Heart left ventricle (tissue), 16 donors: ENCODE results near the gene CLDN1. TPM values are rescaled to one million over a fixed set of nuclear protein-coding genes. Genes with fewer than 3 reads are reported as not detected.

Source experiments
- ATAC-seq, 4 donors: fragments of 200-7000 bp; cut with Tn5 transposase; one replicate each; pipeline ENCODE4 v1.9.1; 2020 to 2022; ENCODE audit warnings: moderate library complexity in 4 of 4, mild to moderate bottlenecking in 3 of 4, moderate number of reproducible peaks in 1 of 4
- DNase-seq, 5 donors: peaks; one replicate each; pipeline ENCODE4 v3.0.0-alpha.2; 2020
- H3K27ac ChIP-seq, 12 donors: fragments of 200-600 bp; sonication (generic) in 4 of 12; one replicate each; pipeline versions ENCODE4 v1.5.0 to v1.8.0; 2016 to 2022; ENCODE audit warnings: mild to moderate bottlenecking in 2 of 12
- H3K27me3 ChIP-seq, 9 donors: fragments of 200-600 bp; sonication (generic) in 2 of 9; one replicate each; pipeline versions ENCODE4 v1.5.1 to v1.8.0; 2016 to 2022; ENCODE audit warnings: mild to moderate bottlenecking in 3 of 9
- H3K36me3 ChIP-seq, 9 donors: fragments of 200-600 bp; sonication (generic) in 2 of 9; one replicate each; pipeline versions ENCODE4 v1.5.0 to v1.8.0; 2018 to 2022; ENCODE audit warnings: mild to moderate bottlenecking in 2 of 9
- H3K4me1 ChIP-seq, 12 donors: fragments of 200-600 bp; sonication (generic) in 4 of 12; one replicate each; pipeline versions ENCODE4 v1.5.0 to v1.8.0; 2016 to 2022; ENCODE audit warnings: mild to moderate bottlenecking in 3 of 12
- H3K4me3 ChIP-seq, 12 donors: fragments of 200-600 bp; sonication (generic) in 4 of 12; one replicate each; pipeline versions ENCODE4 v1.5.0 to v1.8.0; 2017 to 2022; ENCODE audit warnings: mild to moderate bottlenecking in 9 of 12, moderate library complexity in 4 of 12
- H3K9me3 ChIP-seq, 12 donors: fragments of 200-600 bp; sonication (generic) in 4 of 12; one replicate each; pipeline versions ENCODE4 v1.5.0 to v1.8.0; 2016 to 2022; ENCODE audit warnings: mild to moderate bottlenecking in 1 of 12
- POLR2A ChIP-seq, 2 donors: fragments of 450-650 bp; IDR thresholded peaks; one replicate each; pipeline ENCODE4 v1.6.1; 2017; ENCODE audit warnings: antibody characterized with exemption in 2 of 2, mild to moderate bottlenecking in 2 of 2, moderate library complexity in 2 of 2
- WGBS, 4 donors: extraction: QIAGEN DNeasy Blood & Tissue Kit in 2 of 4; methylation state at CpG; one replicate each; pipeline versions ENCODE4 v1.1.5 to v1.1.7; 2013 to 2018; 5-methylcytosine and 5-hydroxymethylcytosine counted together
- intact Hi-C, 10 donors: fragments of 100-400 bp; cut with DNase I; formaldehyde crosslinking; loops; one replicate each; pipeline versions ENCODE4 v1.11.1 to v1.14.2; 2022
- polyA plus RNA-seq, 2 donors: library from polyadenylated mRNA; stranded (reverse); fragments of 200-250 nt; gene quantifications; one replicate each; pipeline ENCODE4 v1.2.3, GENCODE V29; 2013
- total RNA-seq, 9 donors: library from RNA; depleted of rRNA in 2 of 9; stranded (reverse); fragments of >200 nt in 2 of 9; fragmentation: NEBNext Ultra II Directional in 3 of 9; extraction: Animal tissue kit (Norgen Biotek cat#: 25700) in 3 of 9; gene quantifications; one replicate each; pipeline versions ENCODE4 v1.1.0 to v1.2.4, GENCODE V29; 2016 to 2023
- TF ChIP-seq, protein P1 (sequence below), 12 donors: fragments of 200-600 bp; sonication (generic) in 4 of 12; IDR thresholded peaks; one replicate each; pipeline versions ENCODE4 v1.5.0 to v1.8.0; 2018 to 2022; ENCODE audit warnings: antibody characterized with exemption in 12 of 12, mild to moderate bottlenecking in 5 of 12
- donor health status: ischemic (EF 13 %, LVEDD 7.1; RV severe dilation, severe dysfunction).
- donor health status: healthy with polysubstance abuse.
- donor health status: DM: no; HTN: yes; CAD: no.
- donor health status: DM: no; HTN: no; CAD: no.
- donor health status: ischemic (EF 25% LVEDD 6.9; RV normal size, moderate dysfunction).
- donor health status: ischemic (EF 25% LVEDD 5.7; RV mildly dilated, moderate dysfunction).
- donor health status: healthy.
- donor health status: DM: yes; HTN: yes; CAD: no.
- donor health status: ischemic (EF 35%, LVEDD 5.7; RV mildly dilated, moderate dysfunction).
- donor health status: nonischemic (EF 11% LVEDD 7.7; RV severe dilation, severe dysfunction).
- donor health status: DM: yes; HTN: yes; CAD: no.
- donor health status: PGD.
- donor health status: ischemic (EF 29% LVEDD 5.4; RV normal size, mild dysfunction).
- donor health status: nonischemic (EF 23%, LVEDD 6.1; RV moderate dilation, normal function).

Gene CLDN1
- total and polyA plus RNA-seq, 11 donors = 0.11 to 45.0 (median 0.26) TPM; not detected in 3

DNA sequence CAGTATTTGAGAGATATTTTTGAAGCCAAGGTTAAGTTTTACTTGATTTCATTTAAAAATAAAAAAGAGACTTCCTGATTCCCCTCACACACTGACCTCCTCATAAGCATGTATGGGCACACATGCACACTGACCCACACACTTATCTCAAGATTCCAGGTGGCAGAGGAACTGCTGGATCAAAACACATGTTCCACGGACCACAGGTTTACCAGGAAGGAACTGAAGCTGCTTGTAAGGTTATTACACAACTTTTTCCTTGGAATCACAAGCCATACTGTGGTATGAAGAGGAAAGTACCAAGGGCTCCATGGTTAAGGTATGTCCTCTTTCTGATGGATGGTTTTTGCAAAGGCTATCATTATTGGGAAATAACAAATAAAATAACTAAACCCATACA lies 7.5 kb downstream of the CLDN1 start:
- no peak for DNase-seq
- no peaks in the 10 kb centered on the region for H3K4me1 ChIP-seq
- no peaks in the 10 kb centered on the region for H3K9me3 ChIP-seq
- no peaks in the 10 kb centered on the region for H3K36me3 ChIP-seq
- no peak overlapping the region for H3K4me3 ChIP-seq
- H3K27me3 ChIP-seq = peaks cover 0 to 9% (median 0%) of the 10 kb centered on the region in 9 donors
- TF ChIP-seq POLR2A (IDR thresholded peaks at IDR 0.05) = no peak
- TF ChIP-seq, protein P1, sequence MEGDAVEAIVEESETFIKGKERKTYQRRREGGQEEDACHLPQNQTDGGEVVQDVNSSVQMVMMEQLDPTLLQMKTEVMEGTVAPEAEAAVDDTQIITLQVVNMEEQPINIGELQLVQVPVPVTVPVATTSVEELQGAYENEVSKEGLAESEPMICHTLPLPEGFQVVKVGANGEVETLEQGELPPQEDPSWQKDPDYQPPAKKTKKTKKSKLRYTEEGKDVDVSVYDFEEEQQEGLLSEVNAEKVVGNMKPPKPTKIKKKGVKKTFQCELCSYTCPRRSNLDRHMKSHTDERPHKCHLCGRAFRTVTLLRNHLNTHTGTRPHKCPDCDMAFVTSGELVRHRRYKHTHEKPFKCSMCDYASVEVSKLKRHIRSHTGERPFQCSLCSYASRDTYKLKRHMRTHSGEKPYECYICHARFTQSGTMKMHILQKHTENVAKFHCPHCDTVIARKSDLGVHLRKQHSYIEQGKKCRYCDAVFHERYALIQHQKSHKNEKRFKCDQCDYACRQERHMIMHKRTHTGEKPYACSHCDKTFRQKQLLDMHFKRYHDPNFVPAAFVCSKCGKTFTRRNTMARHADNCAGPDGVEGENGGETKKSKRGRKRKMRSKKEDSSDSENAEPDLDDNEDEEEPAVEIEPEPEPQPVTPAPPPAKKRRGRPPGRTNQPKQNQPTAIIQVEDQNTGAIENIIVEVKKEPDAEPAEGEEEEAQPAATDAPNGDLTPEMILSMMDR (IDR thresholded peaks at IDR 0.05) = no peak
- H3K27ac ChIP-seq = no peak overlapping the region
- no peak for ATAC-seq
- intact Hi-C loops = no loop called here
- WGBS, 4 donors = 54 to 64% (median 61%) methylated on average over 1 of the region's 1 CpG

DNA sequence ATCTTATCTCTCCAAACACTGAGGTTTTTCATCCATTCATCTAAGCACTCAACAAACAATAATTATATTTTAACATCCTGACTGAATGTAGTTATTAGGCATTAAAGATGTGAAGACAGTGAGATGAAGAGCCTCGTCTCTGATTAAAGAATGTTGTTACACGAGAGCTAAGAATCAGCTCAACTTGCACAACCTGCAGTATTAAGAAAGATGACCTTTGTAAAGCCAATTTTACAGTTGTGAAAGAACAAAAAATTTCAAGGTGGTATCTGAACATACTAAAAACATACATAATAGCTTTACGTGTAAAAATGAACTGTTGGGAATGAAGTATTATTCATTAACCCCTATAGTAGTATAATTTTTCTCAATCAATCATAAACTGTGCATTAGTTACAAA lies 12.8 kb downstream of the CLDN1 start:
- DNase-seq (no peak), ATAC-seq (no peak)
- H3K27me3 ChIP-seq = peaks cover 0 to 5% (median 0%) of the 10 kb centered on the region in 9 donors
- H3K9me3 ChIP-seq = no peaks in the 10 kb centered on the region
- no peaks in the 10 kb centered on the region for H3K4me1 ChIP-seq
- H3K4me3 ChIP-seq = no peak overlapping the region
- H3K36me3 ChIP-seq = no peaks in the 10 kb centered on the region
- WGBS, 4 donors = 55 to 77% (median 63%) methylated on average over 3 of the region's 3 CpGs
- H3K27ac ChIP-seq = no peak overlapping the region
- TF ChIP-seq, protein P1 (IDR thresholded peaks at IDR 0.05) = no peak
- intact Hi-C loops = no loop called here

DNA sequence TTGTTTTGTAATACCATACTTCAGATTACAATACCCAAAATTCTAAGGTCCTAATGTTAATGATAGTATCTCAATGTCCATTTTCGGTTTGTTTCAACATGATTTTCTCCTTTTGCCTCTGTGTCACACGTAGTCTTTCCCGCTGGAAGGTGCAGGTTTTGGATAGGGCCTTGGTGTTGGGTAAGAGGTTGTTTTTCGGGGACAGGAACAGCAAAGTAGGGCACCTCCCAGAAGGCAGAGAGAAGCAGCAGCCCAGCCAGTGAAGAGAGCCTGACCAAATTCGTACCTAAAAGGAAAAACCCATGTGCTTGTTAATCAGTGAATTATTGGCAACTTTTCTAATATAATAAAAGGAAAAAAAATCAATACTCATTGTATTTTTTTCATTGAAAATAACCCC lies 14.1 kb downstream of the CLDN1 start:
- 88 to 92% (median 92%) methylated on average over 5 of the region's 5 CpGs for WGBS, 4 donors
- Histone ChIP-seq H3K4me1 (no peaks in the 10 kb centered on the region), H3K4me3 (no peak overlapping the region), H3K9me3 (no peaks in the 10 kb centered on the region), H3K27ac (no peak overlapping the region), H3K27me3 (peaks cover 0 to 5% (median 0%) of the 10 kb centered on the region in 9 donors), H3K36me3 (no peaks in the 10 kb centered on the region)
- ATAC-seq (no peak), DNase-seq (no peak)
- intact Hi-C loops = no loop called here
- TF ChIP-seq, protein P1 (IDR thresholded peaks at IDR 0.05) = no peak
- TF ChIP-seq POLR2A (IDR thresholded peaks at IDR 0.05) = no peak

DNA sequence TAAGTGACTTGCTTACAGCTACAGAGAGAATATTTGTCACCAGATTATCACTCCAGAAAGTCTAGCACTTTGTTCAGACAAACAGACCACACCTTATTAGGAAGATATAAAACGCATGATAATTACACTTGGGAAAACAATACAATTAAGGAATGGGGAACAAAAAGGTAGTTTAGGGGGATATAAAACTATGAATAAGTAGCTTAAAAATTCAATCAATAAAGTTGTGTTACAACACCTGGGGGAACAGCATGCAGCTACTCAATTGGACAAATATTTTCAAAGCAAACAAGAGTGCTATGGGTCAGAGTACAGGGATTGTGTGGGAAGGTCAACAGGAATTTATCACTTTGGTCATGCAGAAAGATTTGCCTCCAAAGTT lies 15.1 kb downstream of the CLDN1 start:
- WGBS, 4 donors = 59 to 76% (median 66%) methylated on average over 1 of the region's 1 CpG
- intact Hi-C loops = no loop called here
- Histone ChIP-seq H3K36me3 (no peaks in the 10 kb centered on the region), H3K4me3 (no peak overlapping the region), H3K27me3 (peaks cover 0 to 5% (median 0%) of the 10 kb centered on the region in 9 donors), H3K9me3 (no peaks in the 10 kb centered on the region), H3K4me1 (no peaks in the 10 kb centered on the region), H3K27ac (no peak overlapping the region)
- ATAC-seq = no peak
- DNase-seq = no peak
- TF ChIP-seq, protein P1 (IDR thresholded peaks at IDR 0.05) = no peak
- no peak for TF ChIP-seq POLR2A (IDR thresholded peaks at IDR 0.05)
